DOHH2 (cell line): ENCODE measurements around the gene DIDO1.

Source experiments
- CTCF ChIP-seq: fragments of 200-600 bp; sonication (generic); IDR thresholded peaks from one replicate; pipeline ENCODE4 v1.5.1; 2014; ENCODE audit warnings: antibody characterized with exemption, mild to moderate bottlenecking, low read depth, low read length; ENCODE audit not compliant: poor library complexity, severe bottlenecking
- EZH2phosphoT487 ChIP-seq: fragments of 200-600 bp; sonication (generic); IDR thresholded peaks from 2 replicates; pipeline ENCODE4 v1.6.1; 2017; ENCODE audit warnings: borderline replicate concordance, mild to moderate bottlenecking, antibody characterized with exemption, low read length, moderate library complexity, mixed read lengths

- TF ChIP-seq CTCF, result no peak
- no peak for TF ChIP-seq EZH2phosphoT487
Observed at GRCh38 chr20:62900692-62901584, 25.4 kb downstream of the DIDO1 start.
